Heart right ventricle (tissue), 16 donors: Measurements from ENCODE around the gene LGALS7B. TPM values are rescaled to one million over a fixed set of nuclear protein-coding genes. Genes with fewer than 3 reads are reported as not detected.

ENCODE experiments used
- ATAC-seq, 8 donors: fragments of 200-7000 bp; cut with Tn5 transposase; one replicate each; pipeline ENCODE4 v1.9.1; 2020; ENCODE audit warnings: mild to moderate bottlenecking in 8 of 8, moderate library complexity in 8 of 8, moderate number of reproducible peaks in 1 of 8
- DNase-seq, 2 donors: peaks; one replicate each; pipeline ENCODE4 v3.0.0-alpha.2; 2020
- H3K27ac ChIP-seq, 10 donors: fragments of 200-600 bp; sonication (generic) in 2 of 10; one replicate each; pipeline versions ENCODE4 v1.5.0 to v1.8.0; 2020 to 2022; ENCODE audit warnings: mild to moderate bottlenecking in 3 of 10
- H3K27me3 ChIP-seq, 7 donors: fragments of 200-600 bp; one replicate each; pipeline ENCODE4 v1.8.0; 2021 to 2022; ENCODE audit warnings: mild to moderate bottlenecking in 2 of 7
- H3K36me3 ChIP-seq, 9 donors: fragments of 200-600 bp; sonication (generic) in 1 of 9; one replicate each; pipeline versions ENCODE4 v1.5.0 to v1.8.0; 2020 to 2022; ENCODE audit warnings: mild to moderate bottlenecking in 2 of 9
- H3K4me1 ChIP-seq, 9 donors: fragments of 200-600 bp; sonication (generic) in 1 of 9; one replicate each; pipeline versions ENCODE4 v1.5.0 to v1.8.0; 2020 to 2022; ENCODE audit warnings: mild to moderate bottlenecking in 4 of 9
- H3K4me3 ChIP-seq, 10 donors: fragments of 200-600 bp; sonication (generic) in 2 of 10; one replicate each; pipeline versions ENCODE4 v1.5.0 to v1.8.0; 2020 to 2022; ENCODE audit warnings: mild to moderate bottlenecking in 7 of 10, moderate library complexity in 2 of 10
- H3K9me3 ChIP-seq, 11 donors: fragments of 200-600 bp in 10 of 11; sonication (generic) in 2 of 11; one replicate each; pipeline versions ENCODE4 v1.5.0 to v1.8.0; 2013 to 2022; ENCODE audit warnings: mild to moderate bottlenecking in 2 of 11, control low read depth in 1 of 11, moderate library complexity in 1 of 11
- WGBS, 2 donors: extraction: QIAGEN DNeasy Blood & Tissue Kit; methylation state at CpG; one replicate each; pipeline ENCODE4 v1.1.7; 2013; ENCODE audit warnings: inconsistent platforms in 1 of 2; 5-methylcytosine and 5-hydroxymethylcytosine counted together
- intact Hi-C, 10 donors: fragments of 100-400 bp; cut with DNase I; formaldehyde crosslinking; loops; one replicate each; pipeline versions ENCODE4 v1.11.1 to v1.14.2; 2022
- long read RNA-seq, 3 donors: library from polyadenylated mRNA; unstranded; transcript quantifications; one replicate each; pipeline ENCODE4 v2.0.0, GENCODE V29; 2020 to 2021
- polyA plus RNA-seq, 2 donors: library from polyadenylated mRNA; stranded (reverse); fragments of 200-250 nt; gene quantifications; one replicate each; pipeline ENCODE4 v1.2.3, GENCODE V29; 2013
- total RNA-seq, 10 donors: library from RNA; stranded (reverse); fragmentation: NEBNext Ultra II Directional in 3 of 10; extraction: Animal tissue kit (Norgen Biotek cat#: 25700) in 3 of 10; gene quantifications; one replicate each; pipeline versions ENCODE4 v1.2.1 to v1.2.4, GENCODE V29; 2021 to 2023
- TF ChIP-seq, protein P1 (sequence below), 9 donors: fragments of 200-600 bp; sonication (generic) in 2 of 9; IDR thresholded peaks; one replicate each; pipeline versions ENCODE4 v1.5.0 to v1.8.0; 2021 to 2022; ENCODE audit warnings: antibody characterized with exemption in 9 of 9, mild to moderate bottlenecking in 5 of 9, moderate library complexity in 1 of 9
- donor health status: Arrhythmogenic right ventricular cardiomyopathy.
- donor health status: ischemic (EF 13 %, LVEDD 7.1; RV severe dilation, severe dysfunction).
- donor health status: healthy with polysubstance abuse.
- donor health status: DM: no; HTN: yes; CAD: no.
- donor health status: DM: no; HTN: no; CAD: no.
- donor health status: ischemic (EF 25% LVEDD 6.9; RV normal size, moderate dysfunction).
- donor health status: ischemic (EF 25% LVEDD 5.7; RV mildly dilated, moderate dysfunction).
- donor health status: healthy.
- donor health status: DM: yes; HTN: yes; CAD: no.
- donor health status: Ischemic cardiomyopathy.
- donor health status: ischemic (EF 35%, LVEDD 5.7; RV mildly dilated, moderate dysfunction).
- donor health status: nonischemic (EF 11% LVEDD 7.7; RV severe dilation, severe dysfunction).
- donor health status: DM: yes; HTN: yes; CAD: no.
- donor health status: PGD.
- donor health status: ischemic (EF 29% LVEDD 5.4; RV normal size, mild dysfunction).
- donor health status: nonischemic (EF 23%, LVEDD 6.1; RV moderate dilation, normal function).

Gene LGALS7B
- total RNA-seq, result under 1 TPM in 1 of 10 donors, not detected in 9; 0.60 TPM
- polyA plus RNA-seq, result under 1 TPM in 1 of 2 donors, not detected in 1; 0.19 TPM
- long read RNA-seq, donor 1, result 0 reads
- long read RNA-seq, donor 2, result 0 reads
- long read RNA-seq, donor 3, result 0 reads

DNA sequence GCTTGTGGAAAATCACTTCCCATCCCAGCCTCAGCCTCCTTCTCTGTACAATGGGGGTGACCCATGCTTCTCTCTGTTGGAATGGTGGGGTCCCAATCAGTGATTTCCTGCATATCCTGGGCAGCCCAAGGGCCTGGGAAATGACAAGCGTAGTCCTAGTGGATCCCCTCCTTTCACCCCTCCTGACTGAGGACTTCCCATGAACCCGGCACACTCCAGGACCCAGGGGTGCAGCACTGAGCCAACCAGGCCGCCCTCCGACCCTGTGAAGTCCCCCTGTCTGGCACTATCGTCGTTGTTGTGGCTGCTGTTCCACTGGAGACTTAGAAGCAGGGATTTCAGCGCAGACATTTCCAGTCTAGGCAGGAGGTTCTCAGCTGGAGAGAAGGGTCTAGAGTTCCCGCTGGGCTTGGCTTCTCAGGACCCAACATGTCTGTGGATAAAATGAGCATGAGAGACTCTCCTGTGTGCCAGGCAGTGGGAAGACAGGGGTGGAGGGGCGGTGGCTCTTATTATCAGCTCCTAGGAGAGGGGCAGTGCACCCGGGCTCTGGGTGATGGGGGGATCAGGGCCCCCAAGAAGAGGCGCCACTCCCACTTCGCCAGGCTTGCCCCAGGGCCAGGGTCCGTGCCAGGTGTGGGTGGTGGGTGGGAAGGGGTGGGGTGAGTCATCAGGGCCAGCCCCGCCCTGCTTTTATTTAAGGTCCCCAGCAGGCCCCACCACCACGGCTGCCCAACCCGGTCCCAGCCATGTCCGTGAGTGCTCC is at the start of gene LGALS7B:
Gene LGALS7B (plus strand): TSS at position 723 of the 766 bp plus-strand sequence. CDS start 27 bp downstream, at position 750.
- TF ChIP-seq, protein P1, sequence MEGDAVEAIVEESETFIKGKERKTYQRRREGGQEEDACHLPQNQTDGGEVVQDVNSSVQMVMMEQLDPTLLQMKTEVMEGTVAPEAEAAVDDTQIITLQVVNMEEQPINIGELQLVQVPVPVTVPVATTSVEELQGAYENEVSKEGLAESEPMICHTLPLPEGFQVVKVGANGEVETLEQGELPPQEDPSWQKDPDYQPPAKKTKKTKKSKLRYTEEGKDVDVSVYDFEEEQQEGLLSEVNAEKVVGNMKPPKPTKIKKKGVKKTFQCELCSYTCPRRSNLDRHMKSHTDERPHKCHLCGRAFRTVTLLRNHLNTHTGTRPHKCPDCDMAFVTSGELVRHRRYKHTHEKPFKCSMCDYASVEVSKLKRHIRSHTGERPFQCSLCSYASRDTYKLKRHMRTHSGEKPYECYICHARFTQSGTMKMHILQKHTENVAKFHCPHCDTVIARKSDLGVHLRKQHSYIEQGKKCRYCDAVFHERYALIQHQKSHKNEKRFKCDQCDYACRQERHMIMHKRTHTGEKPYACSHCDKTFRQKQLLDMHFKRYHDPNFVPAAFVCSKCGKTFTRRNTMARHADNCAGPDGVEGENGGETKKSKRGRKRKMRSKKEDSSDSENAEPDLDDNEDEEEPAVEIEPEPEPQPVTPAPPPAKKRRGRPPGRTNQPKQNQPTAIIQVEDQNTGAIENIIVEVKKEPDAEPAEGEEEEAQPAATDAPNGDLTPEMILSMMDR (IDR thresholded peaks at IDR 0.05), result no peak
- intact Hi-C loops, result no loop called here
- Histone ChIP-seq H3K4me3 (no peak within 1 kb of the TSS), H3K27me3 (no peaks in the 10 kb centered on the region), H3K27ac (no peak within 1 kb of the TSS), H3K9me3 (no peaks in the 10 kb centered on the region), H3K36me3 (no peaks in the 10 kb centered on the region), H3K4me1 (peaks cover 0 to 15% (median 7%) of the 10 kb centered on the region in 9 donors)
- ATAC-seq (no peak), DNase-seq (no peak)
- WGBS, 2 donors, result 74 to 80% methylated on average over 13 of the region's 17 CpGs

DNA sequence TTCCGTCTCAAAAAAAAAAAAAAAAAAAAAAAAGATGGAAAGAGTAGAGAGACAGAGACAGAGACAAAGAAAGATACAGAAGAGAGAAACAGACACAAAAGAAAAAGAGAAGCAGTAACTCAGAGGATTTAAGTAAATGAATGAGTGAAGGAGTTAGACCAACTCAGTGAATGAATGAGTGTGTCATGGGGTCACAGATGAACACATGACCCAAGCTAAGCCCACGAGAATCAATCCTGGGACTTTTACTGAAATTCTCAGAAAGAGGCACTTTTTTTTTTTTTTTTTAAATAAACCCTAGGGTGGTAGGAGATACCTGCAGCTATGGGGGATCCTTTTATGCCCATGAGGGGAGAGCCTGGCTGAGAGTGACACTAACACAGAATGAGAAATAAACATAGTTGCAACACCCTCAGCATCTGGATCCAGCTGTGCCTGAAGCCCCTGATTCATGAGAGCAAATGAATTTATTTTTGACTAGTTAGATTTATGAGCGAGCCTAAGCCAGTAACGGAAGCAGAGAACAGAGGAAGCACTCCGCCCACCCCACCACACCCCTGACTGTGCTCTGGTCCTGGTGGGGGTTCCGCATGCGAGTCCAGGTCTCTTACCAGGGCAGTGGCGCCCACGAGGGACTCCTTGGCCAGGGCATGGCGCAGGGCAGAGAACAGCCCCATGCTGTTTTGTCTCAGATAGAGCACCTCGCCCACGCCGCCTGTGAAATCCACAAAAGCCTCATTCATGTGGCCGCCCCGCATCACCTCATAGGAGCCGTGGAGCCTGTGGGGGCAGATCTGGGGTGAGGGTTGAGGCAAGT is 49.4 kb upstream of the LGALS7B start:
- DNase-seq (no peak), ATAC-seq (no peak)
- TF ChIP-seq, protein P1 (IDR thresholded peaks at IDR 0.05), result no peak
- WGBS, 2 donors, result 85 to 89% methylated on average over 16 of the region's 16 CpGs
- Histone ChIP-seq H3K4me1 (peaks cover 0 to 18% (median 6%) of the 10 kb centered on the region in 9 donors), H3K27ac (no peak overlapping the region), H3K9me3 (no peaks in the 10 kb centered on the region), H3K4me3 (no peak overlapping the region), H3K27me3 (no peaks in the 10 kb centered on the region), H3K36me3 (no peaks in the 10 kb centered on the region)
- intact Hi-C loops, result loop anchor here in 4 of 10 donors (10.0 kb wide), 3 partner anchors 105 to 195 kb away; partner anchors contain the start of genes HNRNPL (in 1 of the 4), MRPS12 (in 1 of the 4) and SARS2 (in 1 of the 4)

DNA sequence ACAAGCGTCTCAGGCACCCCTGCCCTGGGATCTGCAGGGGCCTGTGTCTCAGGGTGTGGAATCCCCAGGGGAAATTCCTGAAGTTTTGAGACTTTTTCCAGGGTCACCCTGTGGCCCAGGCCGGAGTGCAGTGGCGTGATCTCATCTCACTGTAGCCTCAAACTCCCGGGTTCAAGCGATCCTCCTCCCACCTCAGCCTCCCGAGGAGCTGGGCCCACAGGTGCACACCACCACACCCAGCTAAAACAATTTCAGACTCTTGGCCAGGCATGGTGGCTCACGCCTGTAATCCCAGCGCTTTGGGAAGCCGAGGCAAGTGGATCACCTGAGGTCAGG is 48.8 kb upstream of the LGALS7B start:
- 88 to 94% methylated on average over 9 of the region's 9 CpGs for WGBS, 2 donors
- H3K4me1 ChIP-seq, result peaks cover 0 to 15% (median 5%) of the 10 kb centered on the region in 9 donors
- no peaks in the 10 kb centered on the region for H3K27me3 ChIP-seq
- DNase-seq, result no peak
- H3K36me3 ChIP-seq, result no peaks in the 10 kb centered on the region
- intact Hi-C loops, result no loop called here
- H3K27ac ChIP-seq, result no peak overlapping the region
- H3K4me3 ChIP-seq, result no peak overlapping the region
- TF ChIP-seq, protein P1 (IDR thresholded peaks at IDR 0.05), result no peak
- H3K9me3 ChIP-seq, result no peaks in the 10 kb centered on the region
- ATAC-seq, result no peak

DNA sequence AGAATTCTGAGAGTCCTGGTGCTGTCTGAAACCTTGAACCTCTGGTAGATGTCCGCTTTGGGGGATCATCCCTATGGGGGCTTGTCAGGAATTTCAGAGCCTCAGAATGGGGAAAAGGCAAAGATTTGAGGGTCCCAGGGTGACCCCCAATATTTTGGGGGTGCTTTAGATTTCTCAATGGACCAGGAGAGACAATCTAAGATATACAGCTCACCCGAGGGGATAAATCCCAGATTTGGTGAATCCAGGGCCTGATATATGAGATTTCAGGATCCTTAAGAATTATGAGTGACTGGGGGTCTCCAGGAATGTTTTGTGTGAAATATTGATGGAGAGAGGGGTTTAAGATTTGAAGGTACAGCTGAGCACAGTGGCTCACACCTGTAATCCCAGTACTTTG is 48.1 kb upstream of the LGALS7B start:
- 95 to 96% methylated on average over 2 of the region's 2 CpGs for WGBS, 2 donors
- no peaks in the 10 kb centered on the region for H3K9me3 ChIP-seq
- TF ChIP-seq, protein P1 (IDR thresholded peaks at IDR 0.05), result no peak

More for the DNA sequence above, 48.1 kb upstream of the LGALS7B start:
- ATAC-seq, result no peak
- Histone ChIP-seq H3K4me1 (peaks cover 0 to 13% (median 4%) of the 10 kb centered on the region in 9 donors), H3K27me3 (no peaks in the 10 kb centered on the region), H3K36me3 (no peaks in the 10 kb centered on the region), H3K27ac (no peak overlapping the region), H3K4me3 (no peak overlapping the region)
- no peak for DNase-seq
- intact Hi-C loops, result no loop called here
